ENCODE results near the gene TUB.

The TUB gene

DNA sequence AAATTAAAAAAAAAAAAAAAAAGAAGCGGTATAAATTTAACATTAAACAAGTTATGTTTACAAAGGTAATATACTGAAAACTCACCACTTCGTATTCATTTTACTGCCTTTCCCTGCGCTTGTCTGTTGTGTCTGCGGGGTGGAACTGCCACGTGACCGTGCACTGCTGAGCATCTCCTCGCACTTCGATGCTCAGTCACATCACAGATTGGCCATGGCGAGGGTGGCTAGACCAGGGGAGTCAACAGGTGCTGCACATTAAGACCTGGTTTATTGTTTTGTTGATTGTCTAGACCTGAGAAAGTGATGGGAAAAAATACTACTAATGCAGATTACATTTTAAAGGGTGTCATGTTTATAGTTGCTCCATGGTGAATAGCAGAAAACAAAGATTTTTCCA, 22.8 kb upstream of the TUB start:
- Mint-ChIP-seq H3K27ac (no peak overlapping the region), H3K27me3 (no peaks in the 10 kb centered on the region), H3K4me3 (no peak overlapping the region), H3K4me1 (peaks cover 4% of the 10 kb centered on the region), H3K9me3 (no peaks in the 10 kb centered on the region), H3K36me3 (no peaks in the 10 kb centered on the region)
- no peak for DNase-seq
- CTCF ChIA-PET: interaction anchor here (0.5 kb wide), 1 partner anchor 132 kb away, joined by 4 read pairs; no protein-coding TSS in a partner anchor

GRCh38 chr11:8059030-8059429, 22.0 kb upstream of the TUB start:
- Mint-ChIP-seq H3K4me1 (peaks cover 4% of the 10 kb centered on the region), H3K27me3 (no peaks in the 10 kb centered on the region), H3K4me3 (no peak overlapping the region), H3K9me3 (no peaks in the 10 kb centered on the region), H3K27ac (no peak overlapping the region), H3K36me3 (no peaks in the 10 kb centered on the region)
- DNase-seq: no peak
- CTCF ChIA-PET: interaction anchor here (0.8 to 1.4 kb wide), 2 partner anchors 25 to 26 kb away, joined by 3 to 4 read pairs; no protein-coding TSS in a partner anchor

DNA sequence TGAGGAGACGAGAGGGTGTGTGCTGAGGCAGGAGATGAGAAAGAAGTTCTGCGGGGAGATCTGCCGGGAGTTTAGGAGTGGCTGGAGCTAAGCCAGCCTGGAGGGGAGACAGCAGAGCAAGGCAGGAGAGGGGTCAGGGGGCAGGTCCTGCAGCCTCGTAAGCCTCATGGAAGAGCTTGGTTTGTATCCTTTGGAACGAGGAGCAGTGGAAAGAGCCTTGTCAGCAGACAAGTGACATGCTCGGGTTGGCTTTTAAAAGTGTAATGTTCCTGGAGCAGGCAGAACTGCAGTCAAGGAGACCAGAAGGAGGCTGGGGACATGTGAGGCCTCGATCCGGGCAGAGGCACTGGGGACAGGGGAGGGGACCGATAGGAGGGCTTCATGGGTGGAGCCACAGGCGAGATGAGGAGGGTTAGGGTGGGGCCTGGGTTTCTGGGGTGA, 21.4 kb upstream of the TUB start:
- peaks cover 4% of the 10 kb centered on the region for H3K4me1 Mint-ChIP-seq
- CTCF ChIA-PET: interaction anchor here (1.4 kb wide), 1 partner anchor 25 kb away, joined by 4 read pairs; no protein-coding TSS in a partner anchor
- no peaks in the 10 kb centered on the region for H3K36me3 Mint-ChIP-seq
- H3K9me3 Mint-ChIP-seq: no peaks in the 10 kb centered on the region
- DNase-seq: no peak
- peak overlapping the region; percentile 67 for H3K27ac Mint-ChIP-seq
- no peaks in the 10 kb centered on the region for H3K27me3 Mint-ChIP-seq
- no peak overlapping the region for H3K4me3 Mint-ChIP-seq

- Mint-ChIP-seq H3K4me1 (peaks cover 4% of the 10 kb centered on the region), H3K27me3 (no peaks in the 10 kb centered on the region), H3K27ac (no peak overlapping the region), H3K9me3 (no peaks in the 10 kb centered on the region), H3K4me3 (no peak overlapping the region), H3K36me3 (no peaks in the 10 kb centered on the region)
- CTCF ChIA-PET: interaction anchor here (1.4 kb wide), 1 partner anchor 26 kb away, joined by 4 read pairs; no protein-coding TSS in a partner anchor
- DNase-seq: no peak
These were observed 20.8 kb upstream of the TUB start for GRCh38 chr11:8060146-8060719.

- no peak for DNase-seq
- no peaks in the 10 kb centered on the region for H3K36me3 Mint-ChIP-seq
- H3K27ac Mint-ChIP-seq: no peak overlapping the region
- CTCF ChIA-PET: interaction anchor here (1.1 kb wide), 1 partner anchor 38 kb away, joined by 7 read pairs; no protein-coding TSS in a partner anchor
- H3K9me3 Mint-ChIP-seq: no peaks in the 10 kb centered on the region
- H3K4me3 Mint-ChIP-seq: no peak overlapping the region
- no peaks in the 10 kb centered on the region for H3K27me3 Mint-ChIP-seq
- H3K4me1 Mint-ChIP-seq: peaks cover 4% of the 10 kb centered on the region
These were observed 20.0 kb upstream of the TUB start for GRCh38 chr11:8060801-8061554.

- Mint-ChIP-seq H3K4me1 (peaks cover 4% of the 10 kb centered on the region), H3K36me3 (no peaks in the 10 kb centered on the region), H3K27ac (no peak overlapping the region), H3K4me3 (no peak overlapping the region), H3K27me3 (peaks cover 8% of the 10 kb centered on the region), H3K9me3 (no peaks in the 10 kb centered on the region)
- DNase-seq: no peak
- CTCF ChIA-PET: interaction anchor here (1.1 kb wide), 1 partner anchor 38 kb away, joined by 7 read pairs; no protein-coding TSS in a partner anchor
These were observed 19.2 kb upstream of the TUB start for GRCh38 chr11:8061555-8062428.

DNA sequence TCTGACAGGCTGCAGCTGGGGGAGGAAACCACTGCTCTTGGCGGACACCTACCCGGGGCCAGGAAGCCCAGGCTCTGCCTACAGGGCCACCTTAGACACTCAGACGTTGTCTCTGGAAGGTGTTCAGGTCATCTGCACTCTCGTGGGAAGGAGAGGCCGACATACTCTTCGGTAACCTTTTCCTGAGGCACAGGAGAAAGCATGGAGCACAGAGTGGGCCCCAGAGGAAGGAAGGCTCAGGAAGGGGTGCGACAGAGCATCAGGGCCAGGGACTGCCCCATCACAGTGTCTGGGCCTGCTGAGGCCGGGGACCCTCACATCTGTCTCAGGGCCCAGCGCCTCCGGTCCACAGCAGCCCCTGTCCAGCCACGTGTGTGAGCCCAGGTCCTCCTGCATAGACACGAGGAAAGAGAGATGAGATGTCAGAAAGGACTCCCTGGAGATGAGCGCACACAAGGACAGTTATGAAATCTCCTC, 18.2 kb upstream of the TUB start:
- Mint-ChIP-seq H3K36me3 (no peaks in the 10 kb centered on the region), H3K27me3 (peaks cover 8% of the 10 kb centered on the region), H3K27ac (no peak overlapping the region), H3K4me1 (peaks cover 4% of the 10 kb centered on the region), H3K9me3 (no peaks in the 10 kb centered on the region), H3K4me3 (no peak overlapping the region)
- CTCF ChIA-PET: no interaction called here
- no peak for DNase-seq

GRCh38 chr11:8063324-8063723, 17.7 kb upstream of the TUB start:
- DNase-seq: no peak
- Mint-ChIP-seq H3K4me3 (no peak overlapping the region), H3K27ac (no peak overlapping the region), H3K4me1 (peaks cover 2% of the 10 kb centered on the region), H3K9me3 (no peaks in the 10 kb centered on the region), H3K27me3 (peaks cover 9% of the 10 kb centered on the region), H3K36me3 (no peaks in the 10 kb centered on the region)
- CTCF ChIA-PET: no interaction called here

DNA sequence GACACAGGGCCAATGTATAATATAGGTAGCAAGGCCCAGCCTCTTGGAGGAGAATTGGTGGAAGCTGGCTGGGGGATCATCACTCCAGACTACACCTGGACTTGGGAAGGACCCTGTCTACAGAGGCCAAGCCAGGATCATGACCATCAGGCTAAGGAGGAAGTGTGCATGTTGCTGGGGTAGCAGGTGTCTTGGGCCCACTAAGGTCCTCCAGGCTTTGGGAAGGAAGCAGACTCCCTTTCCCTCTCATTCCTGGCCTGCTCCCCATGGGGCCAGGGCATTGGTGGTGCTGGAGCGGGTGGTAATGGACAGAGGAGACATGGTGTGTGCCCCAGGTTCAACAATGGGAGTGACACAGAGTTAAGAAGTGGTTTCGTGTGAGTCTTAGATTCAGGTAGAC, 16.0 kb upstream of the TUB start:
- DNase-seq: no peak
- Mint-ChIP-seq H3K27ac (no peak overlapping the region), H3K27me3 (peaks cover 15% of the 10 kb centered on the region), H3K36me3 (no peaks in the 10 kb centered on the region), H3K9me3 (no peaks in the 10 kb centered on the region), H3K4me3 (no peak overlapping the region), H3K4me1 (no peaks in the 10 kb centered on the region)
- CTCF ChIA-PET: no interaction called here

DNA sequence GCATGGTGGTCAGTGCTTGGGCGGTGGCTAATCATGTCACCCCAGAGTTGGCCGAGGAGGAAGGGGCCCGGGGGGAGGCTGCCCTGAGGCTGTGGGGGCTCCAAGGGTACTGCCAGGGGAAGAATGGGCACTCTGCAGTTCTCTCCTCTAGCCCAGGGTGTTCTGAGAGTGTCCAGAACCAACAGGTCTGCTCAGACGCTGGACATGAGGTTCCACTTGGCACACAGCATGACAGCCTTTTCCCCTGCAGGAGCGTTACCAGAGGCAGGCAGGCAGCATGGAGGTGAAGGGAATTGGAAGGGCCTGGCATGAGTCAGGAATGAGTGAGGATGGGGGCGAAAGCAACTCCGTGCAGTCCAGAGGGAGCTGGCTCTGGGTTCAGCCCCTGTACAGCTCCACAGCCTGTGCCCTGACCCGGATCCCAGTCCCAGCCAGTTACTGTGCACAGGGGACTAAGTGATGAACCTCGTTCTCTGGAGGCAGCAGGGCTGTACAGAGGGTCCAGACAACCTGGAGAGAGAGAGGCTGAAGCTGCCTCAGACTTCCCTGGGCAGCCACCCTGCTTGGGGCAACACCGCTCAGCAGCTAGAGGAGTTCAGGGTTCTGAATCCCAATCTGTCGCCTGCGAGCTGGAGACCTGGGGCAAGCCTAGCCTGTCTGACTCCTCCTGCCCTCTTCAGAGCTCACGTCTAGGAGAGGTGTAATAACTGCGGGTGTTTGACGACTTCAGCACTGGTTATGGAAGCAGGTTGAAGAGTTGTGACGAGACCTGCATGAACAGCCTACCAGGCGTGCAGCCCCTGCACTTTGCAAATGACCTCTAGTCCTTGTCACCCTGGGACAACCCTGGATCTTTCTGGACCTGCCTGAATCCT, 14.7 kb upstream of the TUB start:
- Mint-ChIP-seq H3K4me3 (no peak overlapping the region), H3K9me3 (no peaks in the 10 kb centered on the region), H3K27ac (peak overlapping the region; percentile 74), H3K36me3 (no peaks in the 10 kb centered on the region), H3K27me3 (peaks cover 20% of the 10 kb centered on the region), H3K4me1 (no peaks in the 10 kb centered on the region)
- CTCF ChIA-PET: interaction anchor here (0.9 to 1.3 kb wide), 2 partner anchors 33 to 45 kb away, joined by 3 to 5 read pairs; no protein-coding TSS in a partner anchor
- DNase-seq: no peak

- no peak for DNase-seq
- no peaks in the 10 kb centered on the region for H3K36me3 Mint-ChIP-seq
- CTCF ChIA-PET: interaction anchor here (0.9 to 1.3 kb wide), 2 partner anchors 34 to 46 kb away, joined by 3 to 5 read pairs; no protein-coding TSS in a partner anchor
- H3K4me1 Mint-ChIP-seq: no peaks in the 10 kb centered on the region
- H3K4me3 Mint-ChIP-seq: no peak overlapping the region
- peaks cover 27% of the 10 kb centered on the region for H3K27me3 Mint-ChIP-seq
- H3K9me3 Mint-ChIP-seq: no peaks in the 10 kb centered on the region
- H3K27ac Mint-ChIP-seq: no peak overlapping the region
These were observed 14.0 kb upstream of the TUB start for GRCh38 chr11:8066911-8067455.

GRCh38 chr11:8067567-8067928, 13.5 kb upstream of the TUB start:
- CTCF ChIA-PET: interaction anchor here (0.9 to 1.0 kb wide), 2 partner anchors 33 to 47 kb away, joined by 3 read pairs; no protein-coding TSS in a partner anchor
- H3K27ac Mint-ChIP-seq: no peak overlapping the region

More at GRCh38 chr11:8067567-8067928, 13.5 kb upstream of the TUB start:
- Mint-ChIP-seq H3K27me3 (peaks cover 32% of the 10 kb centered on the region), H3K4me3 (no peak overlapping the region), H3K4me1 (no peaks in the 10 kb centered on the region), H3K36me3 (no peaks in the 10 kb centered on the region), H3K9me3 (no peaks in the 10 kb centered on the region)
- DNase-seq: no peak

All from activated naive CD4-positive, alpha-beta T cell treated with anti-CD3 and anti-CD28 coated beads, Interleukin-2, amount 10 ng/mL, durations not matched to agents 7 days and 5 days (primary cell).